Gastroesophageal sphincter (tissue), 3 donors: ENCODE data around the gene MSMP.

ENCODE experiments used
- CTCF ChIP-seq, 4 experiments: fragments of 200-600 bp in 2 of 4; fragments of 450-650 bp in 2 of 4; sonication (generic) in 1 of 4; IDR thresholded peaks; one replicate each; pipeline ENCODE4 v1.5.1; 2017 to 2019; ENCODE audit warnings: antibody characterized with exemption in 4 of 4, mild to moderate bottlenecking in 2 of 4, moderate library complexity in 2 of 4
- EP300 ChIP-seq: sonication (generic); formaldehyde crosslinking; IDR thresholded peaks from one replicate; pipeline ENCODE4 v1.6.1; 2017; ENCODE audit warnings: antibody characterized with exemption, mild to moderate bottlenecking
- POLR2A ChIP-seq, 2 donors: fragments of 450-650 bp; IDR thresholded peaks; one replicate each; pipeline ENCODE4 v1.6.1; 2017; ENCODE audit warnings: antibody characterized with exemption in 2 of 2, mild to moderate bottlenecking in 2 of 2, moderate library complexity in 1 of 2
- POLR2AphosphoS5 ChIP-seq: sonication (generic); formaldehyde crosslinking; IDR thresholded peaks from one replicate; pipeline ENCODE4 v1.6.1; 2017; ENCODE audit warnings: antibody characterized with exemption

DNA sequence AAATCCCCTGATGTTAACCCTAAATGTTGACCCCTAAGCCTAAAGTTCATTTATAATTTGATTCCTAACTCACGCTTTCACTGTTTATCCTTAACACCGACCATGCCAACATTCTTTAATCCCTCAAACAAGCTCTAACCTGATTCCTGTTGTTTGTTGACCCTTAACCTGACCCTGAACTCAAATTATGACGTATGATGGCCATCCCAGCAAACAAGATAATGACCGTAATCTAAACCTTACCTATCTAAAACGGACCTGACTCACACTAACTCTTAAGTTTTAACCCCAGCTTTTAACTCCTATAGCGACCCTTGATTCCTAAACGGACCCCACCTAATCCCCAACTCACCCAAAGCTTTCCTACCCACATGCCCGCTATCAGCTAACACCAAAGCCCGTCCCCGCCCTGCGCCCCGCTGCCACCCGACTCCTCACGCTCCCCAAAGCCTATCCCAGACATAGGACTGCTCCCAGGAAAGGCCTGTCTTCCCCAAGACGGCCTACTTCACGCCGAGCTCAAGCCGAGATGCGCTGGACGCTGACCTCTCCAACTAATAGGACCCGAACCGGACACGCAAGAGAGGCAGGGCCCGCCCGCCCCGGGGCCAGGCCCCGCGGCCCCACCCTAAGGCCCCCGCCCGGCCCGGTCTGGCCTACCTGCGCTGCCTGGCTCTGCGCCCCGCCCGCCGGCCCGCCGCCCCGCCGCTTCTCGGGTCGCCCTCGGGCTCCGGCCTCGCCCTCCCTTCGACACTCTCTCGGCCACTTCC, 22.5 kb downstream of the MSMP start:
- no peak for TF ChIP-seq CTCF (IDR thresholded peaks at IDR 0.05)
- TF ChIP-seq POLR2A (IDR thresholded peaks at IDR 0.05), result peak; percentile 87 to 88
- TF ChIP-seq POLR2AphosphoS5, result no peak
- TF ChIP-seq EP300, result no peak
